Thyroid gland (tissue), 4 donors: ENCODE measurements around the gene ZWINT. TPM values are rescaled to one million over a fixed set of nuclear protein-coding genes. Genes with fewer than 3 reads are reported as not detected.

ENCODE experiments used
- DNase-seq, 2 donors: peaks; one replicate each; pipeline ENCODE4 v3.0.0-alpha.2; 2019
- H3K27ac ChIP-seq, 3 donors: fragments of 200-600 bp; sonication (generic); 1 replicate in 2 of 3; 2 replicates in 1 of 3; pipeline ENCODE4 v1.5.1; 2016 to 2019; ENCODE audit warnings: mild to moderate bottlenecking in 1 of 3, moderate library complexity in 1 of 3
- H3K27me3 ChIP-seq: fragments of 200-600 bp; sonication (generic); one replicate; pipeline ENCODE4 v1.5.1; 2019
- H3K36me3 ChIP-seq, 2 donors: fragments of 200-600 bp; sonication (generic); one replicate each; pipeline ENCODE4 v1.5.1; 2016 to 2019
- H3K4me1 ChIP-seq, 2 donors: fragments of 200-600 bp; sonication (generic); one replicate each; pipeline ENCODE4 v1.5.1; 2017 to 2019
- H3K4me3 ChIP-seq, 3 donors: fragments of 200-600 bp; sonication (generic); replicated peaks in 1 of 3; 1 replicate in 2 of 3; 2 replicates in 1 of 3; pipeline ENCODE4 v1.5.1; 2016; ENCODE audit warnings: mild to moderate bottlenecking in 1 of 3
- H3K9me3 ChIP-seq: fragments of 200-600 bp; sonication (generic); one replicate; pipeline ENCODE4 v1.5.1; 2017
- POLR2A ChIP-seq, 2 donors: fragments of 450-650 bp; IDR thresholded peaks; one replicate each; pipeline ENCODE4 v1.6.1; 2017; ENCODE audit warnings: antibody characterized with exemption in 2 of 2, mild to moderate bottlenecking in 2 of 2, moderate library complexity in 1 of 2
- WGBS, 2 donors: methylation state at CpG; one replicate each; pipeline ENCODE4 v1.1.5; 2017; 5-methylcytosine and 5-hydroxymethylcytosine counted together
- intact Hi-C: fragments of 100-400 bp; cut with DNase I; formaldehyde crosslinking; loops from one replicate; pipeline ENCODE4 v1.15.1; 2023
- total RNA-seq, 4 donors: library from RNA; depleted of rRNA; stranded (reverse); fragments of >200 nt; gene quantifications; one replicate each; pipeline ENCODE4 v1.2.3, GENCODE V29; 2016
- TF ChIP-seq, protein P1 (sequence below), 6 experiments: fragments of 200-600 bp in 3 of 6; fragments of 450-650 bp in 3 of 6; sonication (generic) in 3 of 6; IDR thresholded peaks; one replicate each; pipeline ENCODE4 v1.5.1; 2016 to 2019; ENCODE audit warnings: antibody characterized with exemption in 6 of 6, mild to moderate bottlenecking in 2 of 6, inconsistent platforms in 1 of 6, moderate library complexity in 1 of 6

The ZWINT gene
- 1 to 10 TPM; 1.0 to 4.0 (median 3.7) TPM for total RNA-seq

GRCh38 chr10:56360967-56361612 lies at the start of gene ZWINT:
TSS of gene ZWINT (minus strand) at chr10:56361259. CDS start at chr10:56361236, 23 bp downstream.
- no peaks in the 10 kb centered on the region for H3K27me3 ChIP-seq
- DNase-seq, result peak; percentile 94 to 96
- H3K36me3 ChIP-seq, result no peaks in the 10 kb centered on the region
- H3K4me3 ChIP-seq, result peak within 1 kb of the TSS; percentile 9 to 55 (median 30)
- H3K27ac ChIP-seq, result peak within 1 kb of the TSS in 2 of 3 donors; percentile 28 to 49
- TF ChIP-seq, protein P1, sequence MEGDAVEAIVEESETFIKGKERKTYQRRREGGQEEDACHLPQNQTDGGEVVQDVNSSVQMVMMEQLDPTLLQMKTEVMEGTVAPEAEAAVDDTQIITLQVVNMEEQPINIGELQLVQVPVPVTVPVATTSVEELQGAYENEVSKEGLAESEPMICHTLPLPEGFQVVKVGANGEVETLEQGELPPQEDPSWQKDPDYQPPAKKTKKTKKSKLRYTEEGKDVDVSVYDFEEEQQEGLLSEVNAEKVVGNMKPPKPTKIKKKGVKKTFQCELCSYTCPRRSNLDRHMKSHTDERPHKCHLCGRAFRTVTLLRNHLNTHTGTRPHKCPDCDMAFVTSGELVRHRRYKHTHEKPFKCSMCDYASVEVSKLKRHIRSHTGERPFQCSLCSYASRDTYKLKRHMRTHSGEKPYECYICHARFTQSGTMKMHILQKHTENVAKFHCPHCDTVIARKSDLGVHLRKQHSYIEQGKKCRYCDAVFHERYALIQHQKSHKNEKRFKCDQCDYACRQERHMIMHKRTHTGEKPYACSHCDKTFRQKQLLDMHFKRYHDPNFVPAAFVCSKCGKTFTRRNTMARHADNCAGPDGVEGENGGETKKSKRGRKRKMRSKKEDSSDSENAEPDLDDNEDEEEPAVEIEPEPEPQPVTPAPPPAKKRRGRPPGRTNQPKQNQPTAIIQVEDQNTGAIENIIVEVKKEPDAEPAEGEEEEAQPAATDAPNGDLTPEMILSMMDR (IDR thresholded peaks at IDR 0.05), result no peak
- peak in 1 of 2 donors; percentile 43 for TF ChIP-seq POLR2A (IDR thresholded peaks at IDR 0.05)
- WGBS, 2 donors, result 0 to 2% methylated on average over 40 to 44 of the region's 44 CpGs
- intact Hi-C loops, result no loop called here
- peaks cover 0 to 5% of the 10 kb centered on the region in 2 donors for H3K4me1 ChIP-seq
- H3K9me3 ChIP-seq, result no peaks in the 10 kb centered on the region

DNA sequence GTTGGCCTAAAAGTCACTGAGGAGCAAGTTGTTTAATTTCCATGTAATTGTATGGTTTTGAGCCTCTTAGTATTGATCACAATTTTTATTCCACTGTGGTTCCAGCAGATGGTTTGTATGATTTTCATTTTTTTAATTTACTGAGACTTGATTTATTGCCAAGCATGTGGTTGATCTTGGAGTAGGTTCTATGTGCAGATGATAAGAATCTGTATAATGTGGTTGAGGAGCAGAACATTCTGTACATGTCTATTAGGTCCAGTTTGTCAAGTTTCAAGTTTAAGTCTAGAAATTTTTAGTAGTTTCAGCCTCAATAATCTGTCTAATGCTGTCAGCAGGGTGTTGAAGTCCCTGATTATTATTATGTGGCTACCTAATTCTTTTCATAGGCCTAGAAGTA lies 22.7 kb upstream of the ZWINT start:
- no peak for DNase-seq
- TF ChIP-seq, protein P1 (IDR thresholded peaks at IDR 0.05), result no peak
- no peak for TF ChIP-seq POLR2A (IDR thresholded peaks at IDR 0.05)
- H3K4me1 ChIP-seq, result no peaks in the 10 kb centered on the region
- intact Hi-C loops, result no loop called here
- no peaks in the 10 kb centered on the region for H3K36me3 ChIP-seq
- no peak overlapping the region for H3K27ac ChIP-seq
- no peaks in the 10 kb centered on the region for H3K27me3 ChIP-seq
- no peaks in the 10 kb centered on the region for H3K9me3 ChIP-seq
- no peak overlapping the region for H3K4me3 ChIP-seq

- Histone ChIP-seq H3K4me1 (no peaks in the 10 kb centered on the region), H3K36me3 (no peaks in the 10 kb centered on the region), H3K27ac (no peak overlapping the region), H3K9me3 (no peaks in the 10 kb centered on the region), H3K27me3 (no peaks in the 10 kb centered on the region), H3K4me3 (no peak overlapping the region)
- no peak for TF ChIP-seq POLR2A (IDR thresholded peaks at IDR 0.05)
- TF ChIP-seq, protein P1 (IDR thresholded peaks at IDR 0.05), result no peak
- intact Hi-C loops, result no loop called here
- no peak for DNase-seq
- 94 to 96% methylated on average over 7 of the region's 7 CpGs for WGBS, 2 donors
Measured at GRCh38 chr10:56370217-56371113, 9.4 kb upstream of the ZWINT start.

- intact Hi-C loops, result no loop called here
- Histone ChIP-seq H3K36me3 (no peaks in the 10 kb centered on the region), H3K27me3 (no peaks in the 10 kb centered on the region), H3K9me3 (no peaks in the 10 kb centered on the region), H3K27ac (no peak overlapping the region), H3K4me3 (peak overlapping the region in 2 of 3 donors; percentile 9 to 55), H3K4me1 (peaks cover 0 to 5% of the 10 kb centered on the region in 2 donors)
- no peak for DNase-seq
- WGBS, 2 donors, result 8 to 9% methylated on average over 6 of the region's 6 CpGs
- TF ChIP-seq, protein P1 (IDR thresholded peaks at IDR 0.05), result no peak
- no peak for TF ChIP-seq POLR2A (IDR thresholded peaks at IDR 0.05)
Measured at GRCh38 chr10:56360583-56360966, 484 bp downstream of the ZWINT start.

GRCh38 chr10:56359837-56360236 lies 1.2 kb downstream of the ZWINT start:
- 97% methylated on average over 4 of the region's 4 CpGs for WGBS, 2 donors
- H3K27me3 ChIP-seq, result no peaks in the 10 kb centered on the region
- intact Hi-C loops, result no loop called here
- DNase-seq, result no peak
- peaks cover 0 to 5% of the 10 kb centered on the region in 2 donors for H3K4me1 ChIP-seq
- TF ChIP-seq, protein P1 (IDR thresholded peaks at IDR 0.05), result no peak
- no peak for TF ChIP-seq POLR2A (IDR thresholded peaks at IDR 0.05)
- no peaks in the 10 kb centered on the region for H3K36me3 ChIP-seq
- H3K9me3 ChIP-seq, result no peaks in the 10 kb centered on the region
- no peak overlapping the region for H3K4me3 ChIP-seq
- H3K27ac ChIP-seq, result no peak overlapping the region
